Activated CD4-positive, alpha-beta T cell treated with anti-CD3 and anti-CD28 coated beads, Interleukin-2, amount 50 U/mL, for 4 hours (primary cell): ENCODE results near the gene HINFP.
"Not testable (repeated sequence)": the region's sequence is repeated elsewhere in the genome, so short reads cannot be mapped to it uniquely, and the experiment has no call there.

Experiments
- DNase-seq, 2 experiments: peaks; one replicate each; pipeline ENCODE4 v3.0.0-alpha.2; 2020

The HINFP gene

GRCh38 chr11:119118227-119118626 is 3.2 kb upstream of the HINFP start:
- DNase-seq = no peak

- DNase-seq = no peak
These were observed 2.4 kb upstream of the HINFP start for GRCh38 chr11:119118946-119119345.

- no peak for DNase-seq
These were observed 757 bp upstream of the HINFP start for GRCh38 chr11:119120639-119121007.

- peak in 1 of 2 experiments; percentile 36 for DNase-seq
These were observed 388 bp downstream of the HINFP start for GRCh38 chr11:119121811-119122124.

- no peak for DNase-seq
These were observed 4.4 kb downstream of the HINFP start for GRCh38 chr11:119125821-119126220.

GRCh38 chr11:119126675-119127268 is 5.4 kb downstream of the HINFP start:
- DNase-seq = no peak

- no peak for DNase-seq
These were observed 9.3 kb downstream of the HINFP start for GRCh38 chr11:119130662-119131061.

- no peak for DNase-seq
These were observed 13.1 kb downstream of the HINFP start for GRCh38 chr11:119134389-119134978.

- not testable (repeated sequence) for DNase-seq
These were observed 17.9 kb downstream of the HINFP start for GRCh38 chr11:119139276-119139675.

GRCh38 chr11:119144825-119145486 is 23.6 kb downstream of the HINFP start:
- no peak for DNase-seq

- DNase-seq = no peak
These were observed 24.2 kb downstream of the HINFP start for GRCh38 chr11:119145551-119145950.

GRCh38 chr11:119147604-119148333 is 26.4 kb downstream of the HINFP start:
- DNase-seq = no peak

- DNase-seq = no peak
These were observed 27.3 kb downstream of the HINFP start for GRCh38 chr11:119148720-119149017.

- no peak for DNase-seq
These were observed 27.8 kb downstream of the HINFP start, which contains the start of gene ABCG4 for GRCh38 chr11:119149018-119149785. ABCG4 (plus strand) TSS chr11:119149052; CDS start chr11:119149966, 914 bp downstream.

- DNase-seq = no peak
These were observed 28.5 kb downstream of the HINFP start for GRCh38 chr11:119149786-119150275.

GRCh38 chr11:119152043-119152442 is 30.7 kb downstream of the HINFP start:
- DNase-seq = no peak

- DNase-seq = no peak
These were observed 31.2 kb downstream of the HINFP start for GRCh38 chr11:119152604-119153003.

- DNase-seq = no peak
These were observed 31.9 kb downstream of the HINFP start for GRCh38 chr11:119153049-119153818.

GRCh38 chr11:119154178-119154577 is 32.8 kb downstream of the HINFP start:
- DNase-seq = no peak

GRCh38 chr11:119155733-119156492 is 34.5 kb downstream of the HINFP start:
- DNase-seq = no peak

GRCh38 chr11:119156496-119156895 is 35.1 kb downstream of the HINFP start:
- no peak for DNase-seq

GRCh38 chr11:119157063-119157462 is 35.7 kb downstream of the HINFP start:
- no peak for DNase-seq
